B cell (primary cell): ENCODE data around the gene FHIT. TPM values are rescaled to one million over a fixed set of nuclear protein-coding genes. Genes with fewer than 3 reads are reported as not detected.

Experiments
- ATAC-seq: fragments of 200-7000 bp; cut with Tn5 transposase; one replicate; pipeline ENCODE4 v1.10.0; 2021; ENCODE audit warnings: low read depth, mild to moderate bottlenecking, moderate number of reproducible peaks, moderate library complexity
- CTCF ChIA-PET: fragments of 350-600 bp; sonication (Branson Sonifier 250); formaldehyde crosslinking; loops from one replicate; lab custom pipeline; 2021; ENCODE audit warnings: antibody characterized with exemption, inconsistent platforms; lab: Charles Lee
- POLR2A ChIA-PET: fragments of 350-600 bp; sonication (Branson Sonifier 250); formaldehyde crosslinking; loops from one replicate; lab custom pipeline; 2021; ENCODE audit warnings: antibody characterized with exemption; lab: Charles Lee
- DNase-seq: peaks from one replicate; pipeline ENCODE4 v3.0.0; 2013
- H2AFZ ChIP-seq: 2 replicates; pipeline ENCODE4 v1.6.1; 2012; ENCODE audit warnings: mild to moderate bottlenecking, low read depth, low read length; ENCODE audit not compliant: insufficient read depth, poor library complexity, severe bottlenecking
- H3K27ac ChIP-seq, 2 donors: 1 replicate in 1 of 2; 2 replicates in 1 of 2; pipeline ENCODE4 v1.5.1; 2012 to 2013; ENCODE audit warnings: low read length in 2 of 2, mild to moderate bottlenecking in 2 of 2, moderate library complexity in 1 of 2
- H3K27me3 ChIP-seq, 4 experiments: fragments of 200-600 bp in 1 of 4; sonication (generic) in 1 of 4; replicated peaks in 1 of 4; 1 replicate in 2 of 4; 2 replicates in 2 of 4; pipeline versions ENCODE4 v1.6.1 to v1.7.0; 2013 to 2016; ENCODE audit warnings: low read length in 3 of 4, mild to moderate bottlenecking in 2 of 4, mixed read lengths in 1 of 4, moderate library complexity in 1 of 4; ENCODE audit not compliant: insufficient read depth in 4 of 4, control insufficient read depth in 3 of 4; ENCODE audit errors: control extremely low read depth in 1 of 4
- H3K36me3 ChIP-seq, 2 experiments: replicated peaks in 1 of 2; 1 replicate in 1 of 2; 2 replicates in 1 of 2; pipeline versions ENCODE4 v1.6.1 to v1.7.1; 2013; ENCODE audit warnings: low read length in 1 of 2; ENCODE audit not compliant: insufficient read depth in 2 of 2, control insufficient read depth in 1 of 2; ENCODE audit errors: control extremely low read depth in 1 of 2, extremely low read depth in 1 of 2
- H3K4me1 ChIP-seq, 2 donors: fragments of 200-600 bp in 1 of 2; sonication (generic) in 1 of 2; 1 replicate in 1 of 2; 2 replicates in 1 of 2; pipeline versions ENCODE4 v1.5.1 to v1.6.1; 2013 to 2017; ENCODE audit warnings: low read length in 2 of 2; ENCODE audit not compliant: control insufficient read depth in 2 of 2, insufficient read depth in 2 of 2
- H3K4me2 ChIP-seq: replicated peaks from 2 replicates; pipeline ENCODE3; 2012; ENCODE audit warnings: mild to moderate bottlenecking, low read depth, low read length; ENCODE audit not compliant: poor library complexity, severe bottlenecking
- H3K4me3 ChIP-seq, 5 experiments: fragments of 200-600 bp in 1 of 5; sonication (generic) in 1 of 5; 1 replicate in 3 of 5; 2 replicates in 2 of 5; pipeline versions ENCODE4 v1.5.1 to v1.7.0; 2011 to 2016; ENCODE audit warnings: low read length in 4 of 5, mild to moderate bottlenecking in 4 of 5, low read depth in 2 of 5, control low read depth in 1 of 5, moderate library complexity in 1 of 5; ENCODE audit not compliant: insufficient read depth in 1 of 5; ENCODE audit errors: control extremely low read depth in 1 of 5, extremely low read depth in 1 of 5
- H3K79me2 ChIP-seq: fragments of 200-600 bp; sonication (generic); one replicate; pipeline ENCODE4 v1.6.0; 2016; ENCODE audit warnings: low read length; ENCODE audit not compliant: control insufficient read depth, insufficient read depth
- H3K9ac ChIP-seq: fragments of 200-600 bp; sonication (generic); 2 replicates; pipeline ENCODE4 v1.6.1; 2017; ENCODE audit warnings: mild to moderate bottlenecking, low read length, moderate library complexity
- H3K9me3 ChIP-seq, 3 donors: one replicate each; pipeline versions ENCODE4 v1.6.1 to v1.7.1; 2013; ENCODE audit warnings: low read length in 2 of 3; ENCODE audit not compliant: control insufficient read depth in 2 of 3, insufficient read depth in 1 of 3; ENCODE audit errors: control extremely low read depth in 1 of 3
- H4K20me1 ChIP-seq: 2 replicates; pipeline ENCODE4 v1.6.0; 2012; ENCODE audit warnings: mild to moderate bottlenecking, low read length; ENCODE audit not compliant: insufficient read depth, control insufficient read depth, poor library complexity, severe bottlenecking
- H3K27ac Mint-ChIP-seq: one replicate; pipeline ENCODE4 v1.8.0; 2021; ENCODE audit warnings: mixed read lengths
- H3K27me3 Mint-ChIP-seq: one replicate; pipeline ENCODE4 v1.8.0; 2021; ENCODE audit warnings: mixed read lengths
- H3K4me1 Mint-ChIP-seq: one replicate; pipeline ENCODE4 v1.8.0; 2021; ENCODE audit warnings: mixed read lengths
- H3K4me3 Mint-ChIP-seq: one replicate; pipeline ENCODE4 v1.8.0; 2021; ENCODE audit warnings: mixed read lengths
- H3K9me3 Mint-ChIP-seq: one replicate; pipeline ENCODE4 v1.8.0; 2022; ENCODE audit warnings: mixed read lengths; ENCODE audit not compliant: insufficient read depth
- CTCF ChIP-seq: fragments of 200-600 bp; IDR thresholded peaks from one replicate; pipeline ENCODE4 v1.8.0; 2022; ENCODE audit warnings: antibody characterized with exemption, mild to moderate bottlenecking
- EZH2 ChIP-seq: IDR thresholded peaks from 2 replicates; pipeline ENCODE4 v1.6.1; 2012; ENCODE audit warnings: borderline replicate concordance, low read depth, mild to moderate bottlenecking, moderate library complexity, low read length; ENCODE audit not compliant: insufficient read depth, poor library complexity, severe bottlenecking
- WGBS: methylation state at CpG from one replicate; pipeline ENCODE4 v1.1.5; 2013; ENCODE audit warnings: missing lambda C conversion rate; ENCODE audit not compliant: insufficient coverage; 5-methylcytosine and 5-hydroxymethylcytosine counted together
- intact Hi-C: fragments of 100-400 bp; cut with micrococcal nuclease; formaldehyde crosslinking; loops from one replicate; pipeline ENCODE4 v1.10.0; 2022
- polyA plus RNA-seq: library from polyadenylated mRNA; depleted of rRNA; stranded (reverse); fragments of >200 nt; gene quantifications from 2 replicates; pipeline ENCODE4 v1.2.3, GENCODE V29; 2012
- total RNA-seq, 2 donors: library from RNA; stranded (reverse); fragments of 120-200 nt in 1 of 2; gene quantifications; 1 replicate in 1 of 2; 2 replicates in 1 of 2; pipeline versions ENCODE4 v1.2.3 to v1.2.4, GENCODE V29; 2013 to 2022

FHIT gene
- total and polyA plus RNA-seq, 2 donors (not counting 1 experiment from before 2014, with no cell fraction given) = 1.7 to 7.8 TPM

- intact Hi-C loops = no loop called here
- Mint-ChIP-seq H3K27ac (no peak overlapping the region), H3K4me1 (no peaks in the 10 kb centered on the region), H3K4me3 (no peak overlapping the region), H3K27me3 (no peaks in the 10 kb centered on the region), H3K9me3 (no peaks in the 10 kb centered on the region)
- no peak for DNase-seq
- H3K9ac ChIP-seq = no peak overlapping the region
- H2AFZ ChIP-seq = no peak overlapping the region
- no peaks in the 10 kb centered on the region for H3K36me3 ChIP-seq
- ATAC-seq = no peak
- H3K4me3 ChIP-seq = no peak overlapping the region
- peaks cover 0 to under 1% (median 0%) of the 10 kb centered on the region in 3 donors for H3K9me3 ChIP-seq
- WGBS = no CpG with 5 or more reads among the region's 1 CpG
- no peaks in the 10 kb centered on the region for H3K4me1 ChIP-seq
- H3K27ac ChIP-seq = no peak overlapping the region
- POLR2A ChIA-PET = no interaction called here
- CTCF ChIA-PET = no interaction called here
- H3K4me2 ChIP-seq = no peak overlapping the region
- H4K20me1 ChIP-seq = no peaks in the 10 kb centered on the region
- TF ChIP-seq CTCF (no peak), EZH2 (no peak)
- no peaks in the 10 kb centered on the region for H3K79me2 ChIP-seq
- no peaks in the 10 kb centered on the region for H3K27me3 ChIP-seq
Observed at GRCh38 chr3:60932643-60933042, 318.6 kb downstream of the FHIT start.

DNA sequence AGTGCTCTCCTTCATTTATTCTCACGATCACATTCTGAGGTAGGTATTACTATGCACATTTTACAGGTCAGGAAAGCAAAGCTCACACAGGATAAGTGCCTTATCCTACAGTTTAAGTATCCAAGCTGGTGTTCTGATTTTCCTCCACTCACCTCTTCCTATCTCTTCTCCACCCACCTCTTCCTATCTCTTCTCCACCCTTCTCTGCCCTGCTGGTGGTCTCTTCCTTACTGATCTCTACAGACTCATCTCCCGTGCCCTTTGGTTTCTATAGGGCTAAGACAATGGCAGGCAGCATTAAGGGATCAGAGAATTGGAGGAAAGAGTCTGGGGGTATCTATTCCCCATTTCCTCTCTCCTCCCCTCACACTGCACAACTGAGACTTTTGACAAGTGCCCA is 319.1 kb downstream of the FHIT start:
- Histone ChIP-seq H3K4me2 (no peak overlapping the region), H3K27ac (no peak overlapping the region), H3K36me3 (no peaks in the 10 kb centered on the region), H3K79me2 (no peaks in the 10 kb centered on the region), H3K9me3 (peaks cover 0 to 5% (median 0%) of the 10 kb centered on the region in 3 donors), H3K27me3 (no peaks in the 10 kb centered on the region), H3K4me3 (no peak overlapping the region), H3K9ac (no peak overlapping the region), H2AFZ (no peak overlapping the region), H4K20me1 (no peaks in the 10 kb centered on the region), H3K4me1 (no peaks in the 10 kb centered on the region)
- H3K4me3 Mint-ChIP-seq = no peak overlapping the region
- POLR2A ChIA-PET = no interaction called here
- no peak overlapping the region for H3K27ac Mint-ChIP-seq
- ATAC-seq (no peak), DNase-seq (no peak)
- no CpG with 5 or more reads among the region's 2 CpGs for WGBS
- no peak for TF ChIP-seq CTCF
- TF ChIP-seq EZH2 = no peak
- H3K4me1 Mint-ChIP-seq = no peaks in the 10 kb centered on the region
- CTCF ChIA-PET = no interaction called here
- H3K27me3 Mint-ChIP-seq = no peaks in the 10 kb centered on the region
- H3K9me3 Mint-ChIP-seq = no peaks in the 10 kb centered on the region
- intact Hi-C loops = no loop called here
